Measurements from ENCODE around the gene COL18A1.

COL18A1 gene

DNA sequence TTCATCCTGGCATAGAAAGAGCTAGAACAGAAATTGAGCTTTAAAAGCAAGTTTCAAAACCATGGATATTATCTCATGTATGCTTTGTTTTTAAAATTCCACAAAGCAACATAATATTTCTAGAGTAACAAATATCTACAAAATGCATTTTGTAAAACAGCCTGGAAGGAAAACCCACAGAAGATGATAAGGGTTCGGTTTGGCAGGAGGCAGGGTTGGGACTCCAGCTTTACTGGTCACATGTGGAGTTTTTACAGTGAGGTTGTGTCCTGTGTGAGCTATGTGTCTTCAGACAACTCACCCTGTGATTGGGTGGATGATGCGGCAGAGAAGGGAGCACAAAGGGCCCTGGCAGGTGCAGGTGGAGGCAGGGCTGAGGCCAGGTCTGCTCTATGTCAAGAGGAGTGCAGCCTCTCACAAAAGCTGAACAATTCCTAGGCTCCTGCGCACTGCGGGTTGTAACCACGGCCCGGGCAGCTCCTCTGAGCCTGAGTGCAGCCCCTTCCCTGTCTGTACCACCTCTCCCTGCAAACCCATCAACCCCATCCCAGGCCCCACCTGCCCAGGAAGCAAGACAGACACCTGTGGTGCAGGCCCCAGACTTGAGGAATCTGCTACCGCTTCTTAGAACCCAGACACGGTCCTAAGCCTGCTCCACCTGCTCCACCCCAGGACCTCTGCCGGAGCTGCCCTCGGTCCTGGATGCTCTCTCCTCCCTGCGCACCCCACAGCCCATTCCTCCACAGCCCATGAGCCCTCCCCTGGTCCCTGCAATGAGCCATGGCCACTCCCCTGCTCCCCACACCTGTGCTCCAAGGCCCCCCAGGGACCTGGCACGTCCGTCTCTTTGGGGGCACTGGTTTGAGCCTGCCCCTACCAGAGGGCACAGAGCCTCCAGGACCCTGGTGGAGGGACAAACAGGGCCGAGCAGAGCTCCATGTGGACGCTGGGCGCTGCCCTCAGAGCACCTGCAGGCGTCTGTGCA, 2.8 kb upstream of the COL18A1 start:
- DNase-seq (ENCODE audit: low spot score), result no peak

DNA sequence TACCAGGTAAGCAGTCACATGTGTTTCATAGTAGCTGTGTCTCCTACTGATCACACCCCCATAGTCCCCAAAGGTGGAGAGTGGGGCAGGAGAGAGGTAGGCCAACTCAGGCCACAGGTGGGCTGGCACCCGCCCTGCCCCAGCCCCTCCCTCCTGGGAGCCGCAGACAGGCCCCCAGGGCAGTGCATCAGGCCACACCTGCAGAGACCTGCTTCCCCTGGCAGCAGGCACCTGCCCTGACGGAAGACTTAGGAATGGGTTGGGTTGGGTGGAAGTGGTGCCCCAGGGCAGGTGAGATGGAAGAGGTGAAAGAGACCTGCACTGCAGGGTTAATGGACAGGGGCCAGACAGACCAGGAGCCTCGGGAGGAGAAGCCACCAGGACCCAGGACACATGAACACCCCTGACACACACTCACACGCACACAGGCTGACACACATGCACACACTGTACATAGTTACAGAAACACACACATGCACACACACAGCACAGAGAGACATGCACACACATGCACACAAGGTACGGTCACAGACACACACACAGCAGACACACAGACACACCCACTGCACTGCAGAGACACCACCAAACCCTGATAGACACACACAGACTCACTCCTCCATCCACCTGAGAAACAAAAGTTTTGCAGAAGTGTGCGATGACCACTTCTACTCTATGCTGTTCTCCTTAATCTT, 1.7 kb upstream of the COL18A1 start:
- no peak for DNase-seq (ENCODE audit: low spot score)

DNA sequence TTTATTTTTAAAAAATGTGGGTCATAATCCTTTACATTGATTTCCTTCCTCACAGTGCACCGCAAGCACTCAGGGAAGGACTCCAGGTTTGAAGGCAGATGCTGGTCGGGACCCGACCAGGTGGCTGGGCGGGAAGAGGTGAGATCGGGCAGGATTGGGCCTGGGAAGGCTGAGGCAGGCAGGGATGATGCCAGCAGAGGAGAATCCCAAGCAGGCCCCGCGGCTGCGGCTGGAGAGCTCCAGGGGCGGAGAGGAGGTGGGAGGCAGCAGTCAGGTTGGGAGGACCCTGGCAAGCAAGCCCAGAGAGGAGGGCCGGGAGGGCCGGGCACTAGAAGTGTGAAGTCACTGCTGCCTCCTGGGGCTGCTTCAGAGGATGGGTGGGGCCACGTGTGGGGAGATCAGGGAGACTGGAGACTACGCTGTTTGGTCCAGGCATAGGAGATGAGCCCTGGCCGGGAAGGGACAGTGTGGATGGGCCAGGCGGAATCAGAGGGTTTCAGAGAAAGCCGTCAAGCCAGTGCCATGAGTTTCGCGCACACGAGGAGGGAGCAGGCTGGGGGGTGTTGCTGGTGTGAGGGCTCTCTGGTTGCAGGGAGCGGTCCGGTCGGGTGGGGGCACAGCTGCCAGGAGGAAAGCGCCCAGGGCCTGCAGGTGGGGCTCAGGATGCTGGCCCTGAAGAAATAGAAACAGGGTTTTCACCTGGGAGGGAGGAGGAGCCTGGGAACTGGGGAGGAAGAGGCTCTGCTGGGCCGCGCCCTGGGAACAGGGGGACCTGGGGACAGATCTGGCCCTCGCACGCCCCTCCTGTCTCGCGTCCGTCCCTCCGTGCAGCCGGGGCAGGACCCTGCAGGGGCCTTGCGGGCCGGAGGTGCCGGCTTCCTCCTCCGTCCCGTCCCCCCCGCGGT, 888 bp upstream of the COL18A1 start:
- DNase-seq (ENCODE audit: low spot score), result no peak

DNA sequence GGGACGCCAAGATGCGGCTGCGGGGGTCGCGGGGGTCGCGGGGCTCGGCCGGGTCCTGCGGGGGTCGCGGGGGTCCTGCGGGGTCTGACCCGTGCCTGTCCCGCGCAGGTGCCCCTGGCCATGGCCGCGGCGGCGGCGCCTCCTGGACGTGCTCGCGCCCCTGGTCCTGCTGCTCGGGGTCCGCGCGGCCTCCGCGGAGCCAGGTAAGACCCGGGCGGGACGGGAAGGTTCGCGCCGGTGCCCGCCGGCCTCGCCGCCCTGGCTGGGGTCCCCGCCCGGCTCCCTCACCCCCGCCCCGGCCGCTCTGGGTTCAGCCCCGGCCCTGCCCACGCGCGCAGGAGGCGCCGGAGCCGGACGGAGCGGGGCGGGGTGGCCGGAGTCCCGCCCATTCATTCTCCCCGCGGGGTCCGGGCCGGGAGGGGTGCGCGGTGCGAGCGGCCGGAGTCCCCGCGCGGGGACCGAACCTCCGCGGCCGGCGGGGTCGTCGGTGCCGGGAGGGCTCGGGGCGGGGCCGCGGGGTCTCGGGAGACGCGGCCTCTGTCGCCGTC, 380 bp downstream of the COL18A1 start:
- DNase-seq (ENCODE audit: low spot score), result no peak

- no peak for DNase-seq (ENCODE audit: low spot score)
Measured at GRCh38 chr21:45405819-45406762, 1.1 kb downstream of the COL18A1 start.

GRCh38 chr21:45406801-45407628, 2.0 kb downstream of the COL18A1 start:
- DNase-seq (ENCODE audit: low spot score), result no peak

DNA sequence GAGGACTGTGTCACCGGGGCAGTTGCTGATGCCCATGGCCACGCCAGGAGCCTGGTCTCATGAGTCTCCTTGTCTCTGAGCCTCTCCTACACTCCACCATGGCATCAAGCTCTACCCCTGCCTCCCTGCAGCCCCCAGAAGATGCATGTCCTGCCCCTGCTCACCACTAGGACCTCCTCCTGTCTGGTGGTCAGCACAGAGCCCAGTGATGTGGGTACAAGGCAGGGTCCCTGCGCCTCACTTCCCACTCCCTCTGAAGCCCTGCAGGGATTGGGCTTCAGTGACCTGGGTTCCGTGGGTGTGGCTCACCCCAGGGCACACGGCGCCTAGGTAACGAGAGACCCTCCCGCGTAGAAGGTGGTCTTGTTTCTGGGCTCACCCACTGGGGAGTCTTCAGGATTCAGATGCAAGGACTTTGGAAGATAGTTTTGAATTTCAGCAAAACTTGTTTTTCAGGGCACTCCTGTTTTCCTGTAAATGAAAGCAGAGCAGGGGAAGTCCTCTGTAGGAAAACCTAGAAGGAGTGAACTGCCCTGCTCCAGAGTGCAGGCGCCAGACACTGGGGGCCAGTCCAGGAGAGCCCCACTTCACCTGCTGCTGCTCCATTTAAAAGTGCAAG, 2.8 kb downstream of the COL18A1 start:
- no peak for DNase-seq (ENCODE audit: low spot score)

DNA sequence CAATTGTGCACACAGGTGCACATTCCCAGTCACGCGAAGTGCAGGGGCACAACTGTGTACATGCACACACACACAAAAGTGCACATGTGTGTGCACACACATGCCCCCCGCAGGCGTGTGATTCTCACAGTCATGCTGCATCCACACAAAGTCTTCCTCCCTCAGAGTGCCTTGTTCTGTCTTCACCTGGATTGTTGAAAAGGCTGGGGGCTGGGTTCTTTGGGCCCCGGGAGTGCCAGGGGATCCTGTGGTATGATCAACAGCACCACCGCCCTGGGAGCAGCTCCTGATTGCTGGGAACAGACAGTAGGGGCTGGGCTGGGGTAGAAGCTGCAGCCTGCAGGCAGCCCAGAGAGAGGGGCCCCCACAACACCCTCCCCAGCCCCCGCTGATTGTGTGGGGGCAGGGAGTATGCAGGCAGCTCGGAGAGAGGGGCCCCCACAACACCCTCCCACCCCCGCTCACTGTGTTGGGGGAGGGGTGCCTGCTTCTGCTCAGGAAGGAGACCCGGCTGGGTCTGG, 3.4 kb downstream of the COL18A1 start:
- DNase-seq (ENCODE audit: low spot score), result no peak

DNA sequence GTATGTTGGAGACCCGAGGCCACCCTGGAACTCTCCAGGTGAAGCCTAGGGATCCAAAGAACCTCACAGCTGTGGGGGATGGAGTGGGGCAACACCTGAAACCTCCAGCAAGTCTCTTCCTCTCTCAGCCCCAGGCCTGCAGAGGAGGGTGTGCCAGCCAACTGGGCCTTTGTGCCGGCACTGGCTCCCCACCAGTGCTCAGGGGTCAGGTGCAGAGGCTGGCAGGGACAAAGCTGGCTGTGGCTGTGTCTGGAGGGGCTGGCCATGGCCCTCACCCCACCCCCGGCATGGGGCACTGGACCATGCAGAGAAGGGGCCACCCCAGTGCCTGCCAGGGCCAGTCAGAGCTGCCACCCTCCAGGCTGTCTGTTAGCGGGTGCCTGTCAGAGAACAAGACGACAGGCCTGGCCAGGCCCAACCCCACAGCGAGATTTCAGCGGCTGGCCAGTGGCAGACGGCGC, 3.9 kb downstream of the COL18A1 start:
- no peak for DNase-seq (ENCODE audit: low spot score)

- DNase-seq (ENCODE audit: low spot score), result peak; percentile 30
Measured at GRCh38 chr21:45409466-45410150, 4.6 kb downstream of the COL18A1 start.

- DNase-seq (ENCODE audit: low spot score), result no peak
Measured at GRCh38 chr21:45410151-45410864, 5.3 kb downstream of the COL18A1 start.

DNA sequence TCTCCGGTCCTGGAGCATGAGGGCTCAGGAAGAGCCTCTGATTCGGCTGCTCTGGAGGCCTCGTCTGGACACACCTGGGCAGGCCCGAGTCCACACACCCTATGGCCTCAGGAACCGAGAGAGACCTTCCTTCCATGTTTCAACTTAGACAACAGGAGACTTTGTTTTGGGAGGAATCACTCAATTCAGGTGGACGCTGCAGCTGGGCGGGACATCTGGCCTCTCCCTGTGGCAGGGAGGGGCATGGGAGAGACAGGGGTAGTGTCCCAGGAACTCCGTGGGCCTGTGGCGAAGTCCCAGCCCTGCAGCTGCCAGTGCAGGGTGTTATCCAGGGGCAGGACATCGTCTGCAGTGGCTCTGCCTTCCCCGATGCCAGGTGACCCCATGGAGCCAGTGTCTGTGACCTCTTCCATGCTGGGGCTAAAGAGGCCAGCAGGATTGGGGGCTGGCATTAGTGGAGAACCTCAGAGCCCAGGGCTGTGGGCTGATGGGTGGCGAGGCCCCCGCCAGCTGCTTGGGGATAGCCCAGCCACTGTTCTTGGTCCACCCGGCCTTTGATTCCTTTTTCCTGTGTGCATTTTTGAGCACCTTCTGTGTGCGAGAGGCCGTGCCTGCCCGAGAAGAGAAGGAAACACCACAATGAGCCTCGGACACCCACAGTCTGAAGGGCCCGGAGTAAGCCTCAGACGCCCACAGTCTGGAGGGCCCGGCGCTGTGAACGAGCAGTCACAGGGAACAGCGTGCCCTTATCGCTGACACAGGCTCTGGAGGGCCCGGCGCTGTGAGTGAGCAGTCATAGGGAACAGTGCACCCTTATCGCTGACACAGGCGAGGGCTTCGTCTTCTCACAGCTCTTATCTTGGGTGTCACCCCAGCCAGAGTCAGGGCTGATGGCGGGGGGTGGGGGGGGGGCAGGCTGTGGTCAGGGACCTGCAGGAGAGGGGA, 6.2 kb downstream of the COL18A1 start:
- no peak for DNase-seq (ENCODE audit: low spot score)

- no peak for DNase-seq (ENCODE audit: low spot score)
Measured at GRCh38 chr21:45411810-45412206, 6.8 kb downstream of the COL18A1 start.

DNA sequence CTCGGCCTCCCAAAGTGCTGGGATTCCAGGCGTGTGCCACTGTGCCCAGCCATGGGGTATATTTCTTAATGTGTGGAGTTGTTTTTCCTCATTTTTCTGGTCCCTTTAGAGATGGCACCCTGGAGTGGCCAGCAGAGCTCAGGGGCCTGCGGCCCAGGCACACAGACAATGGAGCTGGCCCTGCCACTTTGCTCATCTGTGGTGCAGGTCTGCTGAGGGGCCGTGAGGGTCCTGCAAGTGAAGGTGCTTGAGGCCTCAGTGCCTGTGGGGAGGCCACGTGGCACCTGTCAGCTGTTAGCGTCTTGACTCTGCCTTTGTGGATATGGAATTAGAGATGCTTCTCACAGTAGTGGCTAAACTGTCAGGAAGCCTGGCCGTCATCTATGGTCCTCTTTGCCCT, 7.5 kb downstream of the COL18A1 start:
- no peak for DNase-seq (ENCODE audit: low spot score)

- no peak for DNase-seq (ENCODE audit: low spot score)
Measured at GRCh38 chr21:45412909-45413611, 8.1 kb downstream of the COL18A1 start.

GRCh38 chr21:45413922-45414321, 9.0 kb downstream of the COL18A1 start:
- DNase-seq (ENCODE audit: low spot score), result no peak

Data from putamen (tissue), 1 donor.